ENCODE data around the gene AGFG1.

AGFG1 gene

DNA sequence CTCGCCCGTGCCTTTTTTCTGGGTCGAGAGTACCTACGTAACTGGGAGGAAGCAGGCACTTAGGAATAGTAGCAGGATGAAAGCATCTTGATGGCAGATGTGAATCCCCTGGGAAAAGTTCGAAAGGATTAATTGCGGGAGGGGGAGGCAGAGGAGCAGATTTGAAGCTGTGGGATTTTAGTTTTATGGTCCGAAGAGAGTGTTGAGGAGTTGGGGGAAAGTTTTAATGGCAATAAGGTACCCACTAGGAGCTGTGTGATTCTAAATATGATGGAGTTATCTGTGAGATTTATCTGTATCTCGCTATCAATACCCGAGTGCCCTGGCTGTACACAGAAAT lies 1.1 kb downstream of the AGFG1 start:
- Histone ChIP-seq H3K9me3 (ENCODE audit: control insufficient read depth in 5 of 5, low read length in 5 of 5) (no peaks in the 10 kb centered on the region), H3K36me3 (ENCODE audit: control insufficient read depth in 5 of 5, insufficient read depth in 5 of 5, low read length in 5 of 5) (no peaks in the 10 kb centered on the region), H3K4me3 (ENCODE audit: low read depth in 1 of 5, low read length in 5 of 5) (peak overlapping the region; percentile 79 to 93 (median 90)), H3K4me1 (ENCODE audit: control insufficient read depth in 5 of 5, insufficient read depth in 5 of 5, low read length in 5 of 5) (peaks cover 4 to 29% (median 25%) of the 10 kb centered on the region in 5 donors), H3K27me3 (ENCODE audit: control insufficient read depth in 5 of 5, insufficient read depth in 4 of 5, low read length in 5 of 5) (no peaks in the 10 kb centered on the region), H3K9ac (ENCODE audit: low read length in 5 of 5) (peak overlapping the region; percentile 76 to 87 (median 85)), H3K27ac (ENCODE audit: low read depth, low read length) (peak overlapping the region; percentile 88)

DNA sequence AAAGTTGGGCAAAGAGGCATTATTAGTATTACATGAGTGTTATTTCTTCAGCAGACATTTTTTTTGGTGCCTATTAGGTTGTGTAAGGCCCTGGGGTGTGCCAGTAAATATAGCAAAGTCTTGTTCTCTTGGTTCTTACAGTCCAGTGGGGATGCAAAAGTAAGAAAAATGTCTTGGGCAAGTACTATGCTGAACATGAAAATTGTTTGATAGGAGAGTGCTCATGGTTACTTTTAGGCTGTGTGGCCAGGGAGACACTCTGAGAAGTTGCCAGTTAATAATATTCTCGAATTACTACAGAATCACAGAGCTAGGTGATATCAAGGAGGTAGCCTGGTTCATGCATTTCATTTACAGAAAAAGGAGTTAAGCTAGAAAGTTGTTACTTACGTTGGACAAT lies 1.9 kb downstream of the AGFG1 start:
- H3K4me3 ChIP-seq (ENCODE audit: low read depth in 1 of 5, low read length in 5 of 5): peak overlapping the region; percentile 79 to 93 (median 90)
- no peaks in the 10 kb centered on the region for H3K27me3 ChIP-seq (ENCODE audit: control insufficient read depth in 5 of 5, insufficient read depth in 4 of 5, low read length in 5 of 5)
- H3K36me3 ChIP-seq (ENCODE audit: control insufficient read depth in 5 of 5, insufficient read depth in 5 of 5, low read length in 5 of 5): no peaks in the 10 kb centered on the region
- peaks cover 4 to 29% (median 26%) of the 10 kb centered on the region in 5 donors for H3K4me1 ChIP-seq (ENCODE audit: control insufficient read depth in 5 of 5, insufficient read depth in 5 of 5, low read length in 5 of 5)
- H3K9me3 ChIP-seq (ENCODE audit: control insufficient read depth in 5 of 5, low read length in 5 of 5): no peaks in the 10 kb centered on the region
- H3K9ac ChIP-seq (ENCODE audit: low read length in 5 of 5): peak overlapping the region; percentile 32 to 87 (median 85)
- H3K27ac ChIP-seq (ENCODE audit: low read depth, low read length): peak overlapping the region; percentile 88

DNA sequence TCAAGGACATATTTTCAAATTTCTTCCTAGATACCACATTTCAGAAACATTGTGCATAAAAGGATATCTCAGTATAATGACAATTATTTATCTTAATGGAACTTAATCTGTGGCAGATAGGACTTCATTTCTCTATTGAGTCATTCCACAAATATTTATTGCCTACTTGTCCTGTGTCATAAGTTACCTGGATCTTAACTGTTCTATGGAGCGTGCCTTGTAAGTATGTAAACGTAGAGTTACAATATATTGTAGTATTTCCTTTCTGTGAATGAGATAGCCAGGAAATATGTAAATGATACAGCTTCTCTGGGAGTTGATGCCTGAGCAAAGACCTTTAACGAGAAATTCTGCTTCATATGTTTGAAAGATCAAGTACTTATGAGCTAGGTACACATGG lies 2.5 kb downstream of the AGFG1 start:
- H3K9me3 ChIP-seq (ENCODE audit: control insufficient read depth in 5 of 5, low read length in 5 of 5): no peaks in the 10 kb centered on the region
- H3K36me3 ChIP-seq (ENCODE audit: control insufficient read depth in 5 of 5, insufficient read depth in 5 of 5, low read length in 5 of 5): no peaks in the 10 kb centered on the region
- H3K27me3 ChIP-seq (ENCODE audit: control insufficient read depth in 5 of 5, insufficient read depth in 4 of 5, low read length in 5 of 5): no peaks in the 10 kb centered on the region
- H3K9ac ChIP-seq (ENCODE audit: low read length in 5 of 5): peak overlapping the region in 3 of 5 donors; percentile 76 to 87 (median 85)
- H3K27ac ChIP-seq (ENCODE audit: low read depth, low read length): peak overlapping the region; percentile 88
- H3K4me3 ChIP-seq (ENCODE audit: low read depth in 1 of 5, low read length in 5 of 5): peak overlapping the region in 3 of 5 donors; percentile 79 to 93 (median 90)
- H3K4me1 ChIP-seq (ENCODE audit: control insufficient read depth in 5 of 5, insufficient read depth in 5 of 5, low read length in 5 of 5): peaks cover 4 to 30% (median 28%) of the 10 kb centered on the region in 5 donors

DNA sequence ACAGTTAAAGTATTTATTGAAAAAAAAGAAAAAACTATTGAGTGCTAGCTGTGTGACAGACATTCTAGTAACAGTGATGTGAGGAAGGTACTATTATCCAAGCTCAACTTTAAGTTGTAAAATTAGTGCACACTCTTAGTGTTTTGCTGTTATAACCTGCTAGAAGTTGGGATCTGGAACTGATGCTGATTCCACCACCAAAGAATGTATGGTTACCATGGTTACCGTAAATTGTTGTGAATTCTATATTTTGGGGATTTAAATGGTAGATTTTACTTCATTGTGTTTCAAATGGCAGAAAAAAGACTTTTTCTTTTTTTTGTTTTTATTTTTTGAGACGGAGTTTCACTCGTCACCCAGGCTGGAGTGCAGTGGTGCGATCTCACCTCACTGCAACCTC lies 5.3 kb downstream of the AGFG1 start:
- Histone ChIP-seq H3K27ac (ENCODE audit: low read depth, low read length) (peak overlapping the region; percentile 16), H3K9ac (ENCODE audit: low read length in 5 of 5) (no peak overlapping the region), H3K27me3 (ENCODE audit: control insufficient read depth in 5 of 5, insufficient read depth in 4 of 5, low read length in 5 of 5) (no peaks in the 10 kb centered on the region), H3K4me1 (ENCODE audit: control insufficient read depth in 5 of 5, insufficient read depth in 5 of 5, low read length in 5 of 5) (peaks cover 5 to 47% (median 34%) of the 10 kb centered on the region in 5 donors), H3K9me3 (ENCODE audit: control insufficient read depth in 5 of 5, low read length in 5 of 5) (no peaks in the 10 kb centered on the region), H3K4me3 (ENCODE audit: low read depth in 1 of 5, low read length in 5 of 5) (no peak overlapping the region), H3K36me3 (ENCODE audit: control insufficient read depth in 5 of 5, insufficient read depth in 5 of 5, low read length in 5 of 5) (no peaks in the 10 kb centered on the region)

DNA sequence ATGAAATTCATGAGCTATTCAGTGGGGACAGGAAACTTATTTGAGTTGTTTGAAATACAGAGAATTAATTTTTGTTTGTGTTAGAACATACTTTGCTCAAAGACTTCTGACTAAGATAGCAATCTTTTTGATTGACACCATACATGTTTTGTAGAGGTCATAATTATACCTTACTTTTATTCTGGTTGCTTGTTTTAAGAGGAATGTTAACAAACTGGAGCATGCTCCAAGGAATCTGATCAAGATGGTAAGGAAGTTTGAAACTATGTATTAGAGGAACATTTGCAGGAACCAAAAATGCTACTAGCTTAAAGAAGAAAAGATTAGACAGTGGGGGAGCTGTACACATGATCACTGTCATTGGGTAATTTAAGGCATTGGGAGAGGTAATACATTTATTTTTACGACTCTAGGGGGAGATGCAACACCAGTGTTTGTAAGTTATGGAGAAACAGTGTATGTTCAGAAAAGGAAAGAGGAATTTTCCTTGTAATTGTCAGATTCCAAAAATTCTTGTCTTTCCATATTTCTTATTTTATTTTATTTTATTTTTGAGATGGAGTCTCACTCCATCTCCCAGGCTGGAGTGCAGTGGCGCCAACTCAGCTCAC lies 8.0 kb downstream of the AGFG1 start:
- Histone ChIP-seq H3K4me3 (ENCODE audit: low read depth in 1 of 5, low read length in 5 of 5) (no peak overlapping the region), H3K9me3 (ENCODE audit: control insufficient read depth in 5 of 5, low read length in 5 of 5) (no peaks in the 10 kb centered on the region), H3K27me3 (ENCODE audit: control insufficient read depth in 5 of 5, insufficient read depth in 4 of 5, low read length in 5 of 5) (no peaks in the 10 kb centered on the region), H3K27ac (ENCODE audit: low read depth, low read length) (peak overlapping the region; percentile 76), H3K9ac (ENCODE audit: low read length in 5 of 5) (peak overlapping the region in 3 of 5 donors; percentile 11 to 47 (median 16)), H3K4me1 (ENCODE audit: control insufficient read depth in 5 of 5, insufficient read depth in 5 of 5, low read length in 5 of 5) (peaks cover 1 to 34% (median 26%) of the 10 kb centered on the region in 5 donors), H3K36me3 (ENCODE audit: control insufficient read depth in 5 of 5, insufficient read depth in 5 of 5, low read length in 5 of 5) (no peaks in the 10 kb centered on the region)

DNA sequence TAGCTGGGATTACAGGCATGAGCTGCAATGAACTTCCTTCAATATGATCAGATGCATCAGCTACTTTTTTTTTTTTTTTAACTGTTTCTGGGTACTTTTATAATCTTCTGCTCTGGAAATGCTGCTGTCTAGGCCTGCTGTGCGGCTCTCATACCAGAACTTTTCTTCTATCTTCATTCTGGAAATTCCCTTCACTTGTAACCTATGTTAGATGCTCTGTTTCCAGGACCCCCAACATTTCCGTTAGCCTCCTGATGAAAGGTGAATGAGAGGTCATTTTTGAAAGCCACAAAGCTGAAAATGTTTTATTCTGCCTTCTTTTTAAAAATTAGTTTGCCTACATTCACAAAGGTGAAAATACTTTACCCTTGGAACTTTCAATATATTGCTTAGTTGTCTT lies 8.6 kb downstream of the AGFG1 start:
- no peaks in the 10 kb centered on the region for H3K27me3 ChIP-seq (ENCODE audit: control insufficient read depth in 5 of 5, insufficient read depth in 4 of 5, low read length in 5 of 5)
- H3K9ac ChIP-seq (ENCODE audit: low read length in 5 of 5): peak overlapping the region in 1 of 5 donors; percentile 16
- H3K27ac ChIP-seq (ENCODE audit: low read depth, low read length): peak overlapping the region; percentile 76
- no peaks in the 10 kb centered on the region for H3K36me3 ChIP-seq (ENCODE audit: control insufficient read depth in 5 of 5, insufficient read depth in 5 of 5, low read length in 5 of 5)
- H3K4me3 ChIP-seq (ENCODE audit: low read depth in 1 of 5, low read length in 5 of 5): no peak overlapping the region
- no peaks in the 10 kb centered on the region for H3K9me3 ChIP-seq (ENCODE audit: control insufficient read depth in 5 of 5, low read length in 5 of 5)
- peaks cover 1 to 29% (median 23%) of the 10 kb centered on the region in 5 donors for H3K4me1 ChIP-seq (ENCODE audit: control insufficient read depth in 5 of 5, insufficient read depth in 5 of 5, low read length in 5 of 5)

DNA sequence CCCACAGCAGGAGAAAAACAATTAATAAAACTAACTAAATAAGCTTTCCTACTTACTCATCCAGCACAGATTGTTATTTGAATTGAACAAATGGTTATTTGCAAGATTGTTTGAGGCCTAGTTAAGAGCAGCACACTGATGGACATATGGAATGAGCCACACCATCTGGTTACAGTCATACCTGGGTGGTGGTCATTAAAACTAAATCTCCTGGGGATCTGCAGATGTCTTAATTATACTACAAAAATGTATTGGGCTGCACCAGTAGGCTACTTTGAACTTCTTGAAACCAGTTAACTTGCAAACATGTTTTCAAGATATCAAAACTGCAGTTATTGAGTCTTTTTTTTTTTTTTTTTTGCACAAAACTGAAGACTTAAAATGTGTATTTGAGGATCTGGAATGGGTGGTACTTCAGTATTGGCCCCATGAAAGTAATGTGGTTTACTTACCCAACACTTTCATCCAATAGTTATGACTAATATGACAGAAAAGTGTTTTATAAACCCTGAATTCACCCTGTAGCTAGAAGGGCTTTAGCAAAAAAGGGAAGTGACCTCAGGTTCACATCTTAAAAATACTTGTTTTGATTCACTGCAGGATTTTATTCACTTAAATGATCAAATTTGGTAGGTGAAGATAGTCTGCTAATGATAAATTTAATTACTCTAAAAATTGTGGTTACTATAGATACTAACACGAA lies 10.8 kb downstream of the AGFG1 start:
- Histone ChIP-seq H3K27me3 (ENCODE audit: control insufficient read depth in 5 of 5, insufficient read depth in 4 of 5, low read length in 5 of 5) (no peaks in the 10 kb centered on the region), H3K4me3 (ENCODE audit: low read depth in 1 of 5, low read length in 5 of 5) (no peak overlapping the region), H3K9me3 (ENCODE audit: control insufficient read depth in 5 of 5, low read length in 5 of 5) (peaks cover 0 to 2% (median 0%) of the 10 kb centered on the region in 5 donors), H3K36me3 (ENCODE audit: control insufficient read depth in 5 of 5, insufficient read depth in 5 of 5, low read length in 5 of 5) (no peaks in the 10 kb centered on the region), H3K4me1 (ENCODE audit: control insufficient read depth in 5 of 5, insufficient read depth in 5 of 5, low read length in 5 of 5) (peaks cover 1 to 29% (median 24%) of the 10 kb centered on the region in 5 donors), H3K27ac (ENCODE audit: low read depth, low read length) (peak overlapping the region; percentile 76), H3K9ac (ENCODE audit: low read length in 5 of 5) (no peak overlapping the region)

DNA sequence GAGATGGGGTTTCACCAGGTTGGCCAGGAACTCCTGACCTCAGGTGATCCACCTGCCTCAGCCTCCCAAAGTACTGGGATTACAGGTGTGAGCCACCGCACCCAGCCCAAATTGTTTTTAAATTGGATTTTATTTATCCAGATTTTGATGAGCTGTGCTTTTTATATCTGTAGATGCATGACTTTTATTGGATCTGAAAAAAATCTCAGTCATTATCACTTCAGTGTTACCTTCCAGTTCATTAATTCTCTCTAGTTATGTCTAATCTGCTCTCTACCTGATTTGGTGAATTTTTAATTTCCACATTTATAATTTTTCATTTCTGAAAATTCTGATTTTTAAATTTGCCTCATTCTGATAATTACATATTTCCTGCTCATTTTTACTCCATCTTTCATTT lies 13.5 kb downstream of the AGFG1 start:
- no peaks in the 10 kb centered on the region for H3K27me3 ChIP-seq (ENCODE audit: control insufficient read depth in 5 of 5, insufficient read depth in 4 of 5, low read length in 5 of 5)
- peaks cover 0 to 2% (median 0%) of the 10 kb centered on the region in 5 donors for H3K9me3 ChIP-seq (ENCODE audit: control insufficient read depth in 5 of 5, low read length in 5 of 5)
- H3K4me1 ChIP-seq (ENCODE audit: control insufficient read depth in 5 of 5, insufficient read depth in 5 of 5, low read length in 5 of 5): peaks cover 1 to 39% (median 21%) of the 10 kb centered on the region in 5 donors
- H3K4me3 ChIP-seq (ENCODE audit: low read depth in 1 of 5, low read length in 5 of 5): no peak overlapping the region
- H3K9ac ChIP-seq (ENCODE audit: low read length in 5 of 5): no peak overlapping the region
- no peak overlapping the region for H3K27ac ChIP-seq (ENCODE audit: low read depth, low read length)
- H3K36me3 ChIP-seq (ENCODE audit: control insufficient read depth in 5 of 5, insufficient read depth in 5 of 5, low read length in 5 of 5): no peaks in the 10 kb centered on the region

DNA sequence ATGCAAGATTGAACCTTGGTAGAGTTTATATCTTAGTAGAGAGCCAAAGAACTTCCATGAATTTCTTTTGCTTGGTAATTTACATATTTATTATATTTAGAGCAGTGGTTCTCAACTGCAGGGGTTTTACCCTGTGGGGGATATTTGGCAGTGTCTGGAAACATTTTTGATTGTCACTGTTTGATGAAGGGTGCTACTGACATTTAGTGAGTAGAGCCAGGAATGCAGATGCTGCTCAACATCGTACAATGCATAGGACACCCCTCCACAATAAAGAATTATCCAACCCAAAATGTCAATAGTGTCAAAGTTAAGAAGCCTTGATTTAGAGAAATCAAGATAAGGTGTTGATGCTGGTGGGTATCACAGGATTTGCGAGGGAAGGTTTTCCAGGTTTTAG lies 14.7 kb downstream of the AGFG1 start:
- H3K9me3 ChIP-seq (ENCODE audit: control insufficient read depth in 5 of 5, low read length in 5 of 5): peaks cover 0 to 2% (median 0%) of the 10 kb centered on the region in 5 donors
- H3K9ac ChIP-seq (ENCODE audit: low read length in 5 of 5): no peak overlapping the region
- peaks cover 0 to 38% (median 12%) of the 10 kb centered on the region in 5 donors for H3K4me1 ChIP-seq (ENCODE audit: control insufficient read depth in 5 of 5, insufficient read depth in 5 of 5, low read length in 5 of 5)
- no peaks in the 10 kb centered on the region for H3K36me3 ChIP-seq (ENCODE audit: control insufficient read depth in 5 of 5, insufficient read depth in 5 of 5, low read length in 5 of 5)
- no peak overlapping the region for H3K27ac ChIP-seq (ENCODE audit: low read depth, low read length)
- no peak overlapping the region for H3K4me3 ChIP-seq (ENCODE audit: low read depth in 1 of 5, low read length in 5 of 5)
- H3K27me3 ChIP-seq (ENCODE audit: control insufficient read depth in 5 of 5, insufficient read depth in 4 of 5, low read length in 5 of 5): no peaks in the 10 kb centered on the region

DNA sequence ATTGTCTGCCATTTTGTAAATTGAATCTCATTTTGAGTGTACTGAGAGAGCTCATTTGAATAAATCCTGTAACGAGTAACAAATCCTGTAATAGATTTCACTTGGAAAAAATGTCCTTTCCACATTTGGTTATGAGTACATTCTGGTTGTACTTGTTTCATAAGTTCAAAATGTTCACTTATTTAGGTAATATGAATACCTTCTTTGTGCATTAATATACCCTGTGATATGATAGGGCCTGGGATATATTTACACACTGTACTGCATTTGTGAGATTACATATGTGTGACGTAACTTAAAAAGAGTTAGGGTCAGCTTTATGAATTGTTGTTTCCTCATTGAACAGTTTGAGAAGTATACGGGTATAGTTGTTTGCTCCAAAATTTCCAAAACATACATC lies 16.1 kb downstream of the AGFG1 start:
- Histone ChIP-seq H3K4me1 (ENCODE audit: control insufficient read depth in 5 of 5, insufficient read depth in 5 of 5, low read length in 5 of 5) (peaks cover 0 to 31% (median 9%) of the 10 kb centered on the region in 5 donors), H3K9ac (ENCODE audit: low read length in 5 of 5) (no peak overlapping the region), H3K27ac (ENCODE audit: low read depth, low read length) (peak overlapping the region; percentile 24), H3K9me3 (ENCODE audit: control insufficient read depth in 5 of 5, low read length in 5 of 5) (peaks cover 0 to 2% (median 0%) of the 10 kb centered on the region in 5 donors), H3K36me3 (ENCODE audit: control insufficient read depth in 5 of 5, insufficient read depth in 5 of 5, low read length in 5 of 5) (peaks cover 0 to 7% (median 0%) of the 10 kb centered on the region in 5 donors), H3K4me3 (ENCODE audit: low read depth in 1 of 5, low read length in 5 of 5) (no peak overlapping the region), H3K27me3 (ENCODE audit: control insufficient read depth in 5 of 5, insufficient read depth in 4 of 5, low read length in 5 of 5) (no peaks in the 10 kb centered on the region)

Data from subcutaneous abdominal adipose tissue (tissue), 5 donors.